ENCODE measurements around the gene MICAL2. TPM values are rescaled to one million over a fixed set of nuclear protein-coding genes. Genes with fewer than 3 reads are reported as not detected.
A peak's percentile ranks its signal among the peaks of the same experiment; 100 is the strongest.

Gene MICAL2
- total RNA-seq, 4 donors from 2014 or later, result 27.4 to 63.6 (median 51.9) TPM

GRCh38 chr11:12182676-12183541 is 72.5 kb downstream of the MICAL2 start:
- intact Hi-C loops (cut with DNase I), result no loop called here
- Histone ChIP-seq H3K4me1 (peaks cover 65 to 66% of the 10 kb centered on the region in 2 donors), H3K36me3 (no peaks in the 10 kb centered on the region), H3K9me3 (no peaks in the 10 kb centered on the region), H3K4me3 (replicated peaks in 1 of 3) (no peak overlapping the region), H3K27ac (peak overlapping the region; percentile 86 to 89 (median 88)), H3K27me3 (no peaks in the 10 kb centered on the region)
- TF ChIP-seq POLR2A (IDR thresholded peaks at IDR 0.05), result no peak
- no peak for TF ChIP-seq CTCF (IDR thresholded peaks at IDR 0.05)
- WGBS, 2 donors, result 26 to 31% methylated on average over 11 to 12 of the region's 12 CpGs
- peak; percentile 89 to 91 for DNase-seq

- intact Hi-C loops (cut with DNase I), result no loop called here
- Histone ChIP-seq H3K9me3 (no peaks in the 10 kb centered on the region), H3K4me3 (replicated peaks in 1 of 3) (no peak overlapping the region), H3K36me3 (no peaks in the 10 kb centered on the region), H3K27me3 (no peaks in the 10 kb centered on the region), H3K27ac (peak overlapping the region; percentile 86 to 89 (median 88)), H3K4me1 (peaks cover 62 to 63% of the 10 kb centered on the region in 2 donors)
- DNase-seq, result no peak
- 94 to 97% methylated on average over 12 of the region's 12 CpGs for WGBS, 2 donors
- no peak for TF ChIP-seq POLR2A (IDR thresholded peaks at IDR 0.05)
- TF ChIP-seq CTCF (IDR thresholded peaks at IDR 0.05), result no peak
Observed at GRCh38 chr11:12183827-12184620, 73.6 kb downstream of the MICAL2 start.

- Histone ChIP-seq H3K9me3 (no peaks in the 10 kb centered on the region), H3K4me3 (replicated peaks in 1 of 3) (no peak overlapping the region), H3K27me3 (no peaks in the 10 kb centered on the region), H3K4me1 (peaks cover 55 to 56% of the 10 kb centered on the region in 2 donors), H3K27ac (peak overlapping the region in 2 of 3 donors; percentile 88 to 89), H3K36me3 (no peaks in the 10 kb centered on the region)
- WGBS, 2 donors, result 75 to 88% methylated on average over 1 of the region's 1 CpG
- no peak for DNase-seq
- TF ChIP-seq POLR2A (IDR thresholded peaks at IDR 0.05), result no peak
- intact Hi-C loops (cut with DNase I), result no loop called here
Observed at GRCh38 chr11:12184699-12185098, 74.3 kb downstream of the MICAL2 start.

- H3K9me3 ChIP-seq, result no peaks in the 10 kb centered on the region
- H3K27ac ChIP-seq, result peak overlapping the region in 2 of 3 donors; percentile 78 to 91
- TF ChIP-seq POLR2A (IDR thresholded peaks at IDR 0.05) (no peak), CTCF (IDR thresholded peaks at IDR 0.05) (no peak)
- no peaks in the 10 kb centered on the region for H3K27me3 ChIP-seq
- no peaks in the 10 kb centered on the region for H3K36me3 ChIP-seq
- 94 to 97% methylated on average over 3 of the region's 3 CpGs for WGBS, 2 donors
- no peak overlapping the region for H3K4me3 ChIP-seq (replicated peaks in 1 of 3)
- H3K4me1 ChIP-seq, result peaks cover 51 to 54% of the 10 kb centered on the region in 2 donors
- intact Hi-C loops (cut with DNase I), result no loop called here
- no peak for DNase-seq
Observed at GRCh38 chr11:12185106-12185690, 74.8 kb downstream of the MICAL2 start.

GRCh38 chr11:12185914-12186313 is 75.5 kb downstream of the MICAL2 start:
- Histone ChIP-seq H3K9me3 (no peaks in the 10 kb centered on the region), H3K4me3 (replicated peaks in 1 of 3) (no peak overlapping the region), H3K4me1 (peaks cover 51 to 54% of the 10 kb centered on the region in 2 donors), H3K36me3 (no peaks in the 10 kb centered on the region), H3K27me3 (no peaks in the 10 kb centered on the region), H3K27ac (peak overlapping the region; percentile 78 to 91 (median 84))
- TF ChIP-seq POLR2A (IDR thresholded peaks at IDR 0.05) (peak in 1 of 2 donors; percentile 49), CTCF (IDR thresholded peaks at IDR 0.05) (peak in 1 of 6 experiments; percentile 15)
- intact Hi-C loops (cut with DNase I), result no loop called here
- 15 to 24% methylated on average over 4 of the region's 4 CpGs for WGBS, 2 donors
- DNase-seq, result peak; percentile 86 to 87

All from thyroid gland (tissue), 4 donors.